Right renal cortex interstitium (tissue), 3 donors: Measurements from ENCODE around the gene RAD51B. TPM values are rescaled to one million over a fixed set of nuclear protein-coding genes. Genes with fewer than 3 reads are reported as not detected.

Experiments
- DNase-seq, 3 donors: peaks; one replicate each; pipeline ENCODE4 v3.0.0-alpha.2; 2013; ENCODE audit warnings: low read depth in 3 of 3, low spot score in 2 of 3
- polyA plus RNA-seq, 3 donors: library from polyadenylated mRNA; unstranded; fragments of 120-200 nt; gene quantifications; one replicate each; pipeline ENCODE4 v1.2.1, GENCODE V29; 2013; ENCODE audit not compliant: insufficient read length in 3 of 3

RAD51B gene
- polyA plus RNA-seq, 3 donors = 11.3 to 11.9 (median 11.6) TPM

- no peak for DNase-seq
Observed at GRCh38 chr14:67887478-67887877, 67.9 kb downstream of the RAD51B start.

GRCh38 chr14:67889455-67889854, 69.9 kb downstream of the RAD51B start:
- no peak for DNase-seq

GRCh38 chr14:67892466-67893100, 73.0 kb downstream of the RAD51B start:
- no peak for DNase-seq

GRCh38 chr14:67900231-67900630, 80.7 kb downstream of the RAD51B start:
- DNase-seq = peak in 2 of 3 donors; percentile 34 to 45

- no peak for DNase-seq
Observed at GRCh38 chr14:67908052-67908754, 88.6 kb downstream of the RAD51B start.

- DNase-seq = no peak
Observed at GRCh38 chr14:67911562-67911961, 92.0 kb downstream of the RAD51B start.

GRCh38 chr14:67916430-67916829, 96.9 kb downstream of the RAD51B start:
- no peak for DNase-seq

GRCh38 chr14:67917006-67917405, 97.4 kb downstream of the RAD51B start:
- no peak for DNase-seq

GRCh38 chr14:67918838-67919237, 99.3 kb downstream of the RAD51B start:
- no peak for DNase-seq

GRCh38 chr14:67919259-67920032, 99.9 kb downstream of the RAD51B start:
- no peak for DNase-seq

- DNase-seq = no peak
Observed at GRCh38 chr14:67926821-67927220, 107.2 kb downstream of the RAD51B start.

GRCh38 chr14:67927244-67927643, 107.7 kb downstream of the RAD51B start:
- DNase-seq = no peak

- no peak for DNase-seq
Observed at GRCh38 chr14:67928375-67928774, 108.8 kb downstream of the RAD51B start.

- no peak for DNase-seq
Observed at GRCh38 chr14:67932708-67933246, 113.2 kb downstream of the RAD51B start.

GRCh38 chr14:67933266-67933665, 113.7 kb downstream of the RAD51B start:
- no peak for DNase-seq

- peak in 2 of 3 donors; percentile 66 to 75 for DNase-seq
Observed at GRCh38 chr14:67934087-67934486, 114.5 kb downstream of the RAD51B start.

- DNase-seq = no peak
Observed at GRCh38 chr14:67934862-67935261, 115.3 kb downstream of the RAD51B start.

- DNase-seq = no peak
Observed at GRCh38 chr14:67935371-67935770, 115.8 kb downstream of the RAD51B start.

- no peak for DNase-seq
Observed at GRCh38 chr14:67938071-67938470, 118.5 kb downstream of the RAD51B start.

- DNase-seq = no peak
Observed at GRCh38 chr14:67940486-67941455, 121.2 kb downstream of the RAD51B start.
